SK-N-MC (cell line): Measurements from ENCODE around the gene UBE2D1.

Experiments
- DNase-seq: peaks from one replicate; pipeline ENCODE4 v3.0.0-alpha.2; 2011; ENCODE audit warnings: low read depth, low spot score
- H3K27ac ChIP-seq: fragments of 200-600 bp; sonication (generic); 2 replicates; pipeline ENCODE4 v1.5.1; 2016; ENCODE audit warnings: mixed run types
- H3K36me3 ChIP-seq: fragments of 200-600 bp; sonication (generic); 2 replicates; pipeline ENCODE4 v1.6.1; 2017; ENCODE audit warnings: antibody characterized with exemption, low read length, mixed read lengths; ENCODE audit not compliant: insufficient read depth
- H3K4me3 ChIP-seq: fragments of 200-600 bp; sonication (generic); 2 replicates; pipeline ENCODE4 v1.5.1; 2016
- H3K9ac ChIP-seq: fragments of 200-600 bp; sonication (generic); 2 replicates; pipeline ENCODE4 v1.8.0; 2017; ENCODE audit warnings: mixed run types, mixed read lengths; ENCODE audit not compliant: insufficient read length
- H3K9me3 ChIP-seq: fragments of 200-600 bp; sonication (generic); 2 replicates; pipeline ENCODE4 v1.6.1; 2017; ENCODE audit warnings: low read depth, mild to moderate bottlenecking, antibody characterized with exemption, low read length, moderate library complexity, mixed read lengths
- EZH2 ChIP-seq: fragments of 200-600 bp; sonication (generic); IDR thresholded peaks from one replicate; pipeline ENCODE4 v1.6.1; 2017; ENCODE audit warnings: antibody characterized with exemption
- FOXP2 ChIP-seq: optimal IDR thresholded peaks from 2 replicates; pipeline ENCODE3; 2011; ENCODE audit warnings: mild to moderate bottlenecking, moderate library complexity; ENCODE audit not compliant: insufficient read depth; ENCODE audit errors: extremely low read length, control extremely low read depth
- POLR2AphosphoS5 ChIP-seq: IDR thresholded peaks from 2 replicates; pipeline ENCODE4 v1.6.1; 2012; ENCODE audit warnings: mild to moderate bottlenecking, low read depth, low read length, borderline replicate concordance

UBE2D1 gene

GRCh38 chr10:58311026-58311425, 23.8 kb upstream of the UBE2D1 start:
- DNase-seq: no peak
- Histone ChIP-seq H3K27ac (no peak overlapping the region), H3K4me3 (no peak overlapping the region), H3K36me3 (no peaks in the 10 kb centered on the region), H3K9me3 (no peaks in the 10 kb centered on the region), H3K9ac (no peak overlapping the region)
- TF ChIP-seq POLR2AphosphoS5 (no peak), FOXP2 (no peak), EZH2 (no peak)

- no peak for DNase-seq
- TF ChIP-seq POLR2AphosphoS5 (no peak), EZH2 (no peak), FOXP2 (no peak)
- Histone ChIP-seq H3K9ac (no peak overlapping the region), H3K4me3 (no peak overlapping the region), H3K27ac (no peak overlapping the region), H3K36me3 (no peaks in the 10 kb centered on the region), H3K9me3 (no peaks in the 10 kb centered on the region)
Measured at GRCh38 chr10:58316874-58317273, 17.9 kb upstream of the UBE2D1 start.

- Histone ChIP-seq H3K36me3 (no peaks in the 10 kb centered on the region), H3K9ac (no peak overlapping the region), H3K9me3 (no peaks in the 10 kb centered on the region), H3K4me3 (no peak overlapping the region), H3K27ac (no peak overlapping the region)
- no peak for DNase-seq
- TF ChIP-seq FOXP2: no peak
Measured at GRCh38 chr10:58318346-58318745, 16.5 kb upstream of the UBE2D1 start.

GRCh38 chr10:58319599-58319998, 15.2 kb upstream of the UBE2D1 start:
- Histone ChIP-seq H3K9me3 (no peaks in the 10 kb centered on the region), H3K9ac (no peak overlapping the region), H3K27ac (no peak overlapping the region), H3K36me3 (no peaks in the 10 kb centered on the region), H3K4me3 (no peak overlapping the region)
- TF ChIP-seq EZH2 (no peak), POLR2AphosphoS5 (no peak), FOXP2 (no peak)
- no peak for DNase-seq

GRCh38 chr10:58320351-58321049, 14.3 kb upstream of the UBE2D1 start:
- Histone ChIP-seq H3K36me3 (no peaks in the 10 kb centered on the region), H3K4me3 (no peak overlapping the region), H3K9ac (no peak overlapping the region), H3K27ac (no peak overlapping the region), H3K9me3 (no peaks in the 10 kb centered on the region)
- DNase-seq: no peak
- TF ChIP-seq FOXP2 (no peak), EZH2 (no peak), POLR2AphosphoS5 (no peak)

GRCh38 chr10:58322072-58322834, 12.6 kb upstream of the UBE2D1 start:
- TF ChIP-seq EZH2: no peak
- no peak for TF ChIP-seq FOXP2
- no peak for TF ChIP-seq POLR2AphosphoS5
- no peak for DNase-seq

GRCh38 chr10:58322835-58323209, 12.0 kb upstream of the UBE2D1 start:
- no peak for TF ChIP-seq EZH2
- TF ChIP-seq POLR2AphosphoS5: no peak
- TF ChIP-seq FOXP2: no peak
- Histone ChIP-seq H3K36me3 (no peaks in the 10 kb centered on the region), H3K27ac (no peak overlapping the region), H3K9ac (no peak overlapping the region), H3K4me3 (no peak overlapping the region), H3K9me3 (no peaks in the 10 kb centered on the region)
- DNase-seq: no peak

More at GRCh38 chr10:58322072-58322834, 12.6 kb upstream of the UBE2D1 start:
- Histone ChIP-seq H3K9me3 (no peaks in the 10 kb centered on the region), H3K36me3 (no peaks in the 10 kb centered on the region), H3K4me3 (no peak overlapping the region), H3K9ac (no peak overlapping the region), H3K27ac (no peak overlapping the region)

- no peak overlapping the region for H3K4me3 ChIP-seq
- no peak for TF ChIP-seq EZH2
- no peak for TF ChIP-seq POLR2AphosphoS5
- no peak for TF ChIP-seq FOXP2
- H3K9ac ChIP-seq: no peak overlapping the region
- no peaks in the 10 kb centered on the region for H3K9me3 ChIP-seq
- H3K36me3 ChIP-seq: no peaks in the 10 kb centered on the region
- no peak overlapping the region for H3K27ac ChIP-seq
- no peak for DNase-seq
Measured at GRCh38 chr10:58326967-58327381, 7.8 kb upstream of the UBE2D1 start.

GRCh38 chr10:58328233-58328632, 6.6 kb upstream of the UBE2D1 start:
- DNase-seq: no peak
- Histone ChIP-seq H3K4me3 (no peak overlapping the region), H3K27ac (no peak overlapping the region), H3K9ac (no peak overlapping the region), H3K36me3 (no peaks in the 10 kb centered on the region), H3K9me3 (no peaks in the 10 kb centered on the region)
- no peak for TF ChIP-seq FOXP2
- no peak for TF ChIP-seq EZH2
- no peak for TF ChIP-seq POLR2AphosphoS5
